ENCODE results near the gene FGF12. TPM values are rescaled to one million over a fixed set of nuclear protein-coding genes. Genes with fewer than 3 reads are reported as not detected.

Gene FGF12
- polyA plus RNA-seq, 1 of the 3 experiments (the other 2 are of a cell fraction): 0.30 TPM

DNA sequence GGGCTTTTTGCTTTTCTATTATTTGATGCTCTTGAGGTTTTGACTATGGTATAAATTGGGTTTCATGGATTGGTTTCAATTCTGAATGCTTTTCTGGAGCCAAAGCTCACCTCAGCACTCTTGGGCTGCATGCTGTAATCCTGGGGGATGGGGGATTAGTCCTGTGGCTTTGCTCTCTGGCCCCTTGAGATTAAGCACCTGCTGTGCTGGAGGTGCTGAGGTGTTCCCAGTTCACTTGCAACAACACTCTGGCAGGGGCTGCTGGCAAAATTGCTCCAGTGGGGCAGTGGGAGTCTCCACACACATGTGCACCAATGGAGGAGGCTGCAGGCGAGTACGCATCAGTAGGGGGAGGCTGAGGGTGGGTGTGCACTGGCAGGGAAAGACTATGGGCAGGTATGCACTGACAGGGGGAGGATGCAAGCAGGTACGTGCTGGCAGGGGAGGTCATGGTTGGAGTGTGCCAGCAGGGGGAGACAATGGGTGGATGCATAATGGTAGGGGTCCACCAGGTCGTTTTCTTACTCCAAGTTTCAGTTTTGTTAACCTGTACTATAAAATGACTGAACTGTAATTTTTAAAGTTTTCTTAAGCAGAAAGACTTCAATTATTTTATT, 489.2 kb downstream of the FGF12 start:
- no peak overlapping the region for H3K4me2 ChIP-seq
- H3K4me1 ChIP-seq (ENCODE audit: control insufficient read depth in 1 of 2, insufficient read depth in 2 of 2, low read depth in 1 of 2, low read length in 1 of 2): no peaks in the 10 kb centered on the region
- no peak overlapping the region for H3K27ac ChIP-seq (ENCODE audit: low read depth in 2 of 2, low read length in 1 of 2)
- H3K79me2 ChIP-seq (ENCODE audit: insufficient read depth): no peaks in the 10 kb centered on the region
- H3K27me3 ChIP-seq (ENCODE audit: insufficient read depth): no peaks in the 10 kb centered on the region
- POLR2A ChIA-PET: no interaction called here
- DNase-seq: peak; percentile 2
- no peaks in the 10 kb centered on the region for H3K9me3 ChIP-seq
- H3K9ac ChIP-seq: no peak overlapping the region
- 0% methylated on average over 4 of the region's 4 CpGs for WGBS (ENCODE audit: low lambda C conversion rate)
- H3K4me3 ChIP-seq (ENCODE audit: low read depth in 2 of 2, low read length in 1 of 2): no peak overlapping the region
- CTCF ChIA-PET: interaction anchor here (2.1 kb wide), 1 partner anchor 206 kb away, joined by 5 read pairs; no protein-coding TSS in a partner anchor
- TF ChIP-seq, protein P1, sequence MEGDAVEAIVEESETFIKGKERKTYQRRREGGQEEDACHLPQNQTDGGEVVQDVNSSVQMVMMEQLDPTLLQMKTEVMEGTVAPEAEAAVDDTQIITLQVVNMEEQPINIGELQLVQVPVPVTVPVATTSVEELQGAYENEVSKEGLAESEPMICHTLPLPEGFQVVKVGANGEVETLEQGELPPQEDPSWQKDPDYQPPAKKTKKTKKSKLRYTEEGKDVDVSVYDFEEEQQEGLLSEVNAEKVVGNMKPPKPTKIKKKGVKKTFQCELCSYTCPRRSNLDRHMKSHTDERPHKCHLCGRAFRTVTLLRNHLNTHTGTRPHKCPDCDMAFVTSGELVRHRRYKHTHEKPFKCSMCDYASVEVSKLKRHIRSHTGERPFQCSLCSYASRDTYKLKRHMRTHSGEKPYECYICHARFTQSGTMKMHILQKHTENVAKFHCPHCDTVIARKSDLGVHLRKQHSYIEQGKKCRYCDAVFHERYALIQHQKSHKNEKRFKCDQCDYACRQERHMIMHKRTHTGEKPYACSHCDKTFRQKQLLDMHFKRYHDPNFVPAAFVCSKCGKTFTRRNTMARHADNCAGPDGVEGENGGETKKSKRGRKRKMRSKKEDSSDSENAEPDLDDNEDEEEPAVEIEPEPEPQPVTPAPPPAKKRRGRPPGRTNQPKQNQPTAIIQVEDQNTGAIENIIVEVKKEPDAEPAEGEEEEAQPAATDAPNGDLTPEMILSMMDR (IDR thresholded peaks at IDR 0.05): peak; percentile 25; the same call in 1 of the 2 replicates
- no peak for TF ChIP-seq TCF12 (IDR thresholded peaks at IDR 0.05)
- 0 out of 2 replicates have a peak, but pooled peaks cover 2% of the 10 kb centered on the region for H3K9me2 ChIP-seq
- H4K20me1 ChIP-seq (ENCODE audit: insufficient read depth): no peaks in the 10 kb centered on the region
- H3F3A ChIP-seq (replicated peaks; ENCODE audit: insufficient read depth): no peaks in the 10 kb centered on the region
- no peaks in the 10 kb centered on the region for H3K36me3 ChIP-seq (replicated peaks in 1 of 2; ENCODE audit: control insufficient read depth in 1 of 2, insufficient read depth in 2 of 2, low read length in 1 of 2)
- no peak overlapping the region for H2AFZ ChIP-seq (ENCODE audit: low read depth)

DNA sequence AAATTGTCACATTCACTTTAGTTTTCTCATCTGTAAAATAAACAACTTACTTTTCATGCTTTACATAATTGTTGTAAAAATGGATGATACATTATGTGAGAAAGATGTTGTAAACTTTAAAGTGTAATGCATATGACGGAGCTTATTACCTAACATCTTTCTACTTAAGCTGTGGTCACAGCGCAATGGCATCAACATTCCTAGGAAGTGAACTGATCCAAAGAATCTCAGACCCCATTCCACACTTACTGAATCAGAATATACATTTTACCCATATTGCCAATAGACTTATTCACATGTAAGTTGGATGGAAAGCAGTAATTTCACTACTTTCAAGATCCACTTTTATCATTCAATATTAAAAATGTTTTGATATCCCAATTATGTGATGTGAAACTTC, 497.5 kb downstream of the FGF12 start:
- CTCF ChIA-PET: interaction anchor here (0.8 kb wide), 1 partner anchor 215 kb away, joined by 3 read pairs; no protein-coding TSS in a partner anchor
- POLR2A ChIA-PET: no interaction called here
- WGBS (ENCODE audit: low lambda C conversion rate): 31% methylated on average over 2 of the region's 2 CpGs
- Histone ChIP-seq H2AFZ (ENCODE audit: low read depth) (no peak overlapping the region), H4K20me1 (ENCODE audit: insufficient read depth) (no peaks in the 10 kb centered on the region), H3K27me3 (ENCODE audit: insufficient read depth) (no peaks in the 10 kb centered on the region), H3K36me3 (replicated peaks in 1 of 2; ENCODE audit: control insufficient read depth in 1 of 2, insufficient read depth in 2 of 2, low read length in 1 of 2) (no peaks in the 10 kb centered on the region), H3K79me2 (ENCODE audit: insufficient read depth) (no peaks in the 10 kb centered on the region), H3K4me2 (no peak overlapping the region), H3K4me1 (ENCODE audit: control insufficient read depth in 1 of 2, insufficient read depth in 2 of 2, low read depth in 1 of 2, low read length in 1 of 2) (no peaks in the 10 kb centered on the region), H3K9me3 (no peaks in the 10 kb centered on the region), H3K27ac (ENCODE audit: low read depth in 2 of 2, low read length in 1 of 2) (no peak overlapping the region), H3K9me2 (0 out of 2 replicates have a peak, but pooled peaks cover 2% of the 10 kb centered on the region), H3K4me3 (ENCODE audit: low read depth in 2 of 2, low read length in 1 of 2) (no peak overlapping the region), H3K9ac (no peak overlapping the region), H3F3A (replicated peaks; ENCODE audit: insufficient read depth) (no peaks in the 10 kb centered on the region)
- TF ChIP-seq FOXJ3 (CRISPR knock-in tag; IDR thresholded peaks at IDR 0.05) (no peak), MEF2A (IDR thresholded peaks at IDR 0.05; ENCODE audit: borderline replicate concordance, low read depth) (no peak), NFIC (IDR thresholded peaks at IDR 0.05; ENCODE audit: borderline replicate concordance) (no peak), FOXM1 (IDR thresholded peaks at IDR 0.05; ENCODE audit: low read depth) (no peak)
- TF ChIP-seq, protein P2, sequence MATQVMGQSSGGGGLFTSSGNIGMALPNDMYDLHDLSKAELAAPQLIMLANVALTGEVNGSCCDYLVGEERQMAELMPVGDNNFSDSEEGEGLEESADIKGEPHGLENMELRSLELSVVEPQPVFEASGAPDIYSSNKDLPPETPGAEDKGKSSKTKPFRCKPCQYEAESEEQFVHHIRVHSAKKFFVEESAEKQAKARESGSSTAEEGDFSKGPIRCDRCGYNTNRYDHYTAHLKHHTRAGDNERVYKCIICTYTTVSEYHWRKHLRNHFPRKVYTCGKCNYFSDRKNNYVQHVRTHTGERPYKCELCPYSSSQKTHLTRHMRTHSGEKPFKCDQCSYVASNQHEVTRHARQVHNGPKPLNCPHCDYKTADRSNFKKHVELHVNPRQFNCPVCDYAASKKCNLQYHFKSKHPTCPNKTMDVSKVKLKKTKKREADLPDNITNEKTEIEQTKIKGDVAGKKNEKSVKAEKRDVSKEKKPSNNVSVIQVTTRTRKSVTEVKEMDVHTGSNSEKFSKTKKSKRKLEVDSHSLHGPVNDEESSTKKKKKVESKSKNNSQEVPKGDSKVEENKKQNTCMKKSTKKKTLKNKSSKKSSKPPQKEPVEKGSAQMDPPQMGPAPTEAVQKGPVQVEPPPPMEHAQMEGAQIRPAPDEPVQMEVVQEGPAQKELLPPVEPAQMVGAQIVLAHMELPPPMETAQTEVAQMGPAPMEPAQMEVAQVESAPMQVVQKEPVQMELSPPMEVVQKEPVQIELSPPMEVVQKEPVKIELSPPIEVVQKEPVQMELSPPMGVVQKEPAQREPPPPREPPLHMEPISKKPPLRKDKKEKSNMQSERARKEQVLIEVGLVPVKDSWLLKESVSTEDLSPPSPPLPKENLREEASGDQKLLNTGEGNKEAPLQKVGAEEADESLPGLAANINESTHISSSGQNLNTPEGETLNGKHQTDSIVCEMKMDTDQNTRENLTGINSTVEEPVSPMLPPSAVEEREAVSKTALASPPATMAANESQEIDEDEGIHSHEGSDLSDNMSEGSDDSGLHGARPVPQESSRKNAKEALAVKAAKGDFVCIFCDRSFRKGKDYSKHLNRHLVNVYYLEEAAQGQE (IDR thresholded peaks at IDR 0.05; ENCODE audit: low read depth, low read length): no peak
- DNase-seq: no peak
